NOMO-1 treated with DMSO at 0.1 percent for 48 hours (cell line): ENCODE data around the gene LGSN.
"Not testable (repeated sequence)": the region's sequence is repeated elsewhere in the genome, so short reads cannot be mapped to it uniquely, and the experiment has no call there.

Experiments
- DNase-seq: peaks from one replicate; lab custom pipeline; 2025; ENCODE audit not compliant: unreplicated experiment; lab: John Stamatoyannopoulos, UW

The LGSN gene

DNA sequence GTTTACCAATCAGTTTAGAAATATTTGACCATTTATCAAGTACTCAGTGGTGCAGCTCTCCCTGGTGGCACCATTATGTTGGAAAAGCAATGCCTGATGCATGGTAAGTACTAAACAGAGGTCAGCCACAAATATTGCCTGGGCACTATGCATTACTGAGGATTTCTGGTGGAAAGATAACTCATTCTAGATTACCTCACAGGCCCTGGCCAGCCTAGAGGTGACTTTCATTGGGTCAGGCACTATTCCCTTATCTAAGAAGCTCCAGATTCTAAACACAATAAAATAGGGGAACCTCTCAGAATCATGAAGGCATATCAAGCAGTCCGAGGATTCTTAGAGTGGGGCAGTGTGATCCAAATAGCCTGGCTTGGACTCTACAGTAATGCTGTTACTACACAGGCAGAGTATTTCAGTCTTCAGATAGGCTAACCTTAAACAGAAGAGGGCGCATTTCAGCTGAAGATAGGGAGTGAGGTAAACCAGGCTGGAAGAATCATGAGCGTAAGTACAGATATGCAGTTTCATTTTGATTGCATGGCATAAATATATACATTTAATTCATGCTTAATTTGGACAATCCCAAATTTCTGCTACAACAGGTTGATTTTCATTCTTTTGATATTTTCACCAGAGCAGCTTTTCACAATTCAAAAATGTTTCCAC is 12.1 kb downstream of the LGSN start:
- peak; percentile 77 for DNase-seq

DNA sequence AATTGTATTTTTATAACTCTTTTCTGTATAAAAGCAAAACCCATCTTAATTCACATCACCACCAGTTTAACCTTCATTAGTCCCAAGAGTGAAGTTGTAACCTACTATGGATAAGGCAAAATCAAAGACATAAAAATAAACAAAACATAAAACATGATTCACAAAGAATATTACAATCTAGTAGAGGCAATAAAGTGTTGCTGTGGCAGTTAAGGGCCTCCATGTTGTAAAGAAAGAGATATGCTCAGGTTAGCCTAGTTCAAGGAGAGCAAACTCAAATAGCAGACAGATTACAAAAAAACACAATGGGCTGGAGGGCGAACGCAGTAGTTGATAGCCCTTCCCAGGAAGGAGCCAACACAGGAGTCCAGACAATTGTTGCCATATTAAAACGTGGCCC is 13.4 kb downstream of the LGSN start:
- no peak for DNase-seq

DNA sequence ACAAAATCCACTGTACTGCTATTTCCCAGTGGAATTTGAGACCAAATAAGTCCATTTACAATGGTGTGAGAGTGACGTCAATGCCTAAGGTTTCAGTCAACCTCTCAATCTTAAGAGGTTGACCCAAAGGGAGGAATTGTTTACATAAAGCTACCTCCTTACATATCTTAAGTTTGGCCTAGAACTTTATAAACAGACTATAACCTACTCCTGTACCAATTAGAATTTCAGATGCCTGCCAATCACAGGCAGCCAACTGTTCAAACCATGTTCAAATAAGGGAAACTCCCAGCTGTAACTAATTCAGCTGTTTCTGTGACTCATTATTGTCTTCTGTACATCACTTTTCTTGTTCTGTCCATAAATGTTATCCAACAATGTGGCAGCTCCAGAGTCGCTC is 14.5 kb downstream of the LGSN start:
- DNase-seq: no peak

DNA sequence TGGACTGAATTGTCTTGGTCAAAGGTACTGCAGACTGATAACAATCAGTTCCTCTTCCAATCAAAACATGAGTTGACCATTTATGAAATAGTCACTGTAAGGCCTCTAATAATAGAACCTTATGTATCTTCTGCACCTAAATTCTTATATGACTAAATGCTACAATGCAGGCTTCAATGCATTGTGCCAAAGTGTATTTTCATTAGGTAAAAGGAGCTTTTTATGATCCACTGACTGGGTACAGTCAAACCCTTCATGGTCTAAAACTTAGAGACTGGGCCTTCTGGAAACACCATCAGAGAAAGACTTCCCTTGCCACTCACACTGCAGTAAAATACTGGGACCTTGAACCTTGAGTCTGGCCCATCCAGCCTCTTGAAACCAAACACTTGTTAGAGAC is 16.3 kb downstream of the LGSN start:
- no peak for DNase-seq

DNA sequence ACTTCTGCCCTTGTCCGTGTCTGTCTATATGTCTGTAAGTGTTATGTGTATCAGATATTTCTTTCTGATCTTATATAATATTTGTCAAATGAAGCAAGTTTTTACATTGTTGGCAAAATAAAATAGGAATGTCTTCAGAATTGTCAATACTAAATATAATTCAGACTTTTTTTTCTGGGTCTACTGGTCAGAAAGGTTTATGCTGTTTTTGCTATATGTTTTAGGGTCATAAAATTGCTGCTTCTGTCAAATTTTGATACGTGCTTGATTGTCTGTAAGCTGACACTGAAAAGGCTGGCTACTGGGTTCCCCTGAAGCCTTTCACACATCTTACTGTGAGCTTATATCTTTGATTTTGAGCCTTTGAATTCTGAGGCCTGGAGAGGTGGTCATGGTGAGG is 20.1 kb downstream of the LGSN start:
- DNase-seq: no peak

DNA sequence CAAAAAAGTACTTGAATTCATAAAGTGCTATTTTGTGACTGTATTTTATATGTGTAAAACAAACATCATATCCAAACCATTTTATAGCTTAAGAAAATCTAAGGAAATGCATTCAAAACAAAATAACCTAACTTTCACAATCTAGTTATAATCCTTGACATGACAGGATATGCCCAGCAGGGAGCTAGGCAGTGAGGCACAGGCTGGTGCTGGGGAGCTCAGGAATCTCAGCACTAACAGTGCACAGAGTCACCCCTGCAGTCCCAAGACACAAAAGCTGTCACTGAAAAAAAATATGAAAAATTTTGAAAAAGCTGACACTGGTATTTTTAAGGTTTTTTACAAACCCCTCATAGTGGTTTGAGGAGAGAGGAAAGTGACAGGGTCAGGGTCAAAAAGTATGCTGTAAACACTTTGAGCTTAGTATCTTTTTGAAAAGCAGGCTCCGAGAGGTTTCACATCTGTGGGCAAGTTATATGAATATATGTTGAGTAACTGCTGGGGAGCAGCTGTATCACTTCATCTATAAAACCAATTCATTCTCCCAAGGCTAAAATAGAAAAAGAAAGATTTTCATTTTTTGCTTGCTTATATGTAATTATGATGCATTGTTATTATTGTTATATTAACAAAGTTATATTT is 24.1 kb downstream of the LGSN start:
- no peak for DNase-seq

DNA sequence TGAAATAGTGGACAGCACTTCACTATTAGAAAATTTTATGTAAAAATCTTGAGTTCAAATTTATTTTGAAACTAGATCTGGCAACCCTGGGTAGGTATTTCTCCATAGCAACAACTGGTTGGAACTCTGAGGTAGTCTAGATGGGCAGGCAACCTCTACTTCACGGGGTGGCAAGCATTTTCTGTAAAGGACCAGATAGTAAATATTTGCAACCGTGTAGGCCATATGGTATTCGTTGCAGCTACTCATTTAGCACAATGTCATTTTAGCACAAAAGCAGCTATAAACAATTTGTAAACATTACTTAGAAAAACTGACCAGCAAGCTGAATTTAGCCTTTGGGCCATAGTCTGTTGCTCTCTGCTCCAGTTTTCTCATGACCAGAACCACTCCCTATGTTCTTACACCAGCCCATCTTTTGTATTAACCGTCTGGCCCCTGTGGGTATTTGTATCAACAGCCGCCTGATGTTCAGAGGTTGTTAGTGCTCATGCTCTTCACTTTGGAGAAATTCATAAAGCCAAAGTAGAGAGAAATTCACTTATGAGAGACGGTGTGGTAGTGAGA is 29.2 kb downstream of the LGSN start:
- DNase-seq: no peak

DNA sequence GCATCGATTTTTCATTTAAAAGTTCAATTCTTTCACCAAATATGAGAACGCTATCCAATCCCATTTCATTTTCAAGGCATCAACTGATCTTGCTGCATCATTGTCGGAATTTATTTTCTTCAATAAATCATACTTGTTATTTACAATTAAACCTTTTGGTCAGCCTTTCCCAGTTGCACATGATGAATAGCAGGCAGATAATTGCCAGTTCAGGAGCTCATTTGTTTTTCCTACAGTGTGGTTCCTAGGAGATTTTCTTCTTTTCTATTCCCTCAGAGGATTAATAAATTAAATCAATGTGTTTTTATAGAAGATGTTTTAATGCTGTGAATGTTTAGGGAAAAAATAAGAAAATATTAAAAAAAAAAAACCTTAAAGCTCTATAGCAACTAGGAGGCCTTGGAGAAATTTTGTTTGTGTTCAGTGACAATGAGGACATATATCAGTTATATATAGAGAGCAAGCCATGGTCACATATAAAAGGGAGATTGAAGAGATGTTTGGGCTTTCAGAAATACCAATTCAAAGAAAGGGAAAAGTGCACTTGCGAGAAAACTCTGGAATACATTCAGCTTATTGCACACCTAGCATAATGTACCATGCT is 30.4 kb downstream of the LGSN start:
- no peak for DNase-seq

DNA sequence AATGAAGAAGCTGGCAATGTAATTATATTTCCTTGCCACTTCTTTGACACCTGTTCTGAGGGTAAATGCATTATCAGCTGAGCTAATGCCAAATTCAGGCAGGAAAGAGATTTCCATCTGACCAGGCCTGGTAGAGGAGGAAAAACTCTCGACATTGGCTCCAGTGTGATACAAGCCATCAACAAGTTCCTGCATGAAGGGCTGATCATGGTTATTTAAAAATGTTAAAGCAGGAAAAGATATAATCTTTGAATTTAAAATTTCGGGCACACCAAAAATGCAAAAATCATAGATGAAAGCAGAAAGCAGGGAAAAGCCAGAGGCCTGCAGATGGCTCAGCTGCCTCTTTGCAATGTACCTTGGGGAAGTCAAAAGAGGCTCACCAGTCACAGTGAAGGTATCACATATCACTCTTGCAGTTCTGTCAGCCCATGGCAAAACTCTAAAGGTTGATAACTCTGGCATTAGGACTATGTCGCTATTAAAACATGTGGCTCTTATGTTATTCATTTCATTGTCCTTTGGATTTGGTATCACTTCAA is 39.1 kb downstream of the LGSN start:
- DNase-seq: no peak

DNA sequence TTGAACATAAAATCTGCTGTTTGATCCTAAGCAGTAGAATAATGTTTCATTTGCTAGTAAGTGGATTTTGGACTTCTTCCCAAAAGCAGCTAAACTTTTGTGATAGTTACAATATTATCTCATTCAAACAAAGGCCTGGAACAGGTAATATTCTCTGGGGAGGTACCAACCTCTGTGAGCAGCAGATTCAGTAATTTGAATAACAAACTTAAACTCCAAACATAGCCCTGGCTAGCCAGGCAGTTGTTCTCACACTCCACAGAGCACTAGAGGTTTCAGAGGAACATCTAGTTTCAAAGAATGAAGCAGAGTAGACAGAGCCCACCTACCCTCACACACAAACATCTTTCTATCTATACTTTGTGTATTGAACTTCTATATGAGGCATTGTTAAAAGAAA is 40.9 kb downstream of the LGSN start:
- DNase-seq: no peak

DNA sequence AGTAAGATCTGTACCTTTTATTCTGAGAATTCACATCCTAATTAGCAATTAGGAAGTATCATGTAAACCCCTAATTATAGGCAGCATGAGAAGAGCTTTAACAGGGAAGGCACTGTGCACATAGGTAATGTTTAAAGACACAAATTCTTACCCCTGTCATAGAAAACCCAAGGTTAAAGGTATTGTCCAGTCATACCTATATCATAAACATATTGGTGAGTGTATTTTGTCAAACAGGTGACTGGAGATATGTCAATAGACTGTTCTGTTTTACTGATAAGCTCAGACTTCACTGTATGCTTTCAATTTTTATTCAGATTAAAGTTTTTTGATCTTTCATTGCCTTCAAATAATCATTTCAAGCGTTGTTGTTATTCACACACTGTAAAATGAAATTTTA is 43.8 kb downstream of the LGSN start:
- no peak for DNase-seq

DNA sequence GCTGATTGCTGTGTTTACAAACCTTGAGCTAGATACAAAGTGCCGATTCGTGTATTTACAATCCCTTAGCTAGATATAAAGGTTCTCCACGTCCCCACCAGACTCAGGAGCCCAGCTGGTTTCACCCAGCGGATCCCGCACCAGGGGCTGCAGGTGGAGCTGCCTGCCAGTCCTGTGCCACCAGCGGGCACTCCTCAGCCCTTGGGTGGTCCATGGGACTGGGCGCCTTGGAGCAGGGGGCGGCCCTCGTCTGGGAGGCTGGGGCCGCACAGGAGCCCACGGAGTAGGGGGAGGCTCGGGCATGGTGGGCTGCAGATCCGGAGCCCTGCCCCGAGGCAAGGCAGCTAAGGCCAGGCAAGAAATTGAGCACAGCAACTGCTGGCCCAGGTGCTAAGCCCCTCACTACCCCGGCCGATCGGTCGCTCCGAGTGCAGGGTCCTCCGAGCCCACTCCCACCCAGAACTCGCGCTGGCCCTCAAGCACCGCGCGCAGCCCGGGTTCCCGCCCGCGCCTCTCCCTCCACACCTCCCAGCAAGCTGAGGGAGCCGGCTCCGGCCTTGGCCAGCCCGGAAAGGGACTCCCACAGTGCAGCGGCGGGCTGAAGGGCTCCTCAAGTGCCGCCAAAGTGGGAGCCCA is 44.9 kb downstream of the LGSN start:
- not testable (repeated sequence) for DNase-seq

DNA sequence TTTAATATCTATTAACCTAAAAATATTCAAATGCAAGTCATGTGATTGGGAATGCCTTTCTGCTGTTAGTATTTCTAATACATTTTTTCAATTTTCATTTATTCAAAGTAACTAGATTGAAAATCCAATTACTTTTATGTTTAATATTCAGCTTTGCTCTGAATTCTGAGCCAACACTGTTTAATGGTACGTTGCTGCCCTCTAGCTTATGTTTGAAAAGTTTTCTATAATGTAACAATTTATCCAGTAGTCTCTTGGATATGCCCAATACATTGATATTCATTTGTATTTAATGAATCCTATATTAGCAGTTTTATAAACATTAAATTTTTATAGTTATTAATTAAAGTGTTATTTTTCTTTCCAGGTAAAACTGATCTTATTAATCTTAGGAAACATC is 47.4 kb downstream of the LGSN start:
- DNase-seq: peak; percentile 33

DNA sequence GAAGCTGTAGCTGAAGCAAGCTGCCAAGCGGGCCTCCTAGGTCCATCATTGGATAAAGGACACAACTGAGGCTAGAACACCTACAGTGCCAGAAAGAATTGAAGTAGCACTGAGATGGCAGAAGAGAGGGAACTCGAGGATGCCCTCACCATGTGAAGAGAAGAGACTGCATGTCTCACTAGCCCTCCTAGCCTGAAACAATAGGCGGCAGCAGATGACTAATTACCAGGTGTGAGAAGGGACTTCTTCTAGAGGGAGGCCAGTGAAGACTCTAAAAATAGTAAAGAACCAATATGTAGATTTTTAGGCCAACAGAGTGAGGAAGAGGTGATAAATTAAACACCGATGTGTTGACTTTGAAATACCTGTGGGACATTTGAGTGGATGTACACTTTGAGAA is 50.3 kb downstream of the LGSN start:
- DNase-seq: no peak

DNA sequence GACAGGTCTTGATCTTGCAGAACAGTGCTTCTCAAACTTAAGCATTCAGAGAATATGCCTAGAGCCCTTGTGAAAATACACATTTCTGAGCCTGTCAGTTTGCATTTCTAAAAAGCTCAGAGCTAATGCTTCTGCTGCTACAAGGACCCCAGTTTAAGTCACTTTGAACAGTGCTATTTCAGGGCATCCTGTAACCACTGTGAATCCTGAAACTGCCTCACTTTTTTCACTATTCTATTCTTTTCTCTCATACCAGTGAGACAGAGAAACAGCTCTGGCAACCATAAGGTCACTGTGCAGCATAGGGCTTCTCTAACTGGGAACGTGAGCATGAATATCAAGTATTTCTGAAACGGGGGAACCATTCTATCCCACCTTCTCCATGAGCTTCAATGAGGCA is 51.2 kb downstream of the LGSN start:
- DNase-seq: no peak

DNA sequence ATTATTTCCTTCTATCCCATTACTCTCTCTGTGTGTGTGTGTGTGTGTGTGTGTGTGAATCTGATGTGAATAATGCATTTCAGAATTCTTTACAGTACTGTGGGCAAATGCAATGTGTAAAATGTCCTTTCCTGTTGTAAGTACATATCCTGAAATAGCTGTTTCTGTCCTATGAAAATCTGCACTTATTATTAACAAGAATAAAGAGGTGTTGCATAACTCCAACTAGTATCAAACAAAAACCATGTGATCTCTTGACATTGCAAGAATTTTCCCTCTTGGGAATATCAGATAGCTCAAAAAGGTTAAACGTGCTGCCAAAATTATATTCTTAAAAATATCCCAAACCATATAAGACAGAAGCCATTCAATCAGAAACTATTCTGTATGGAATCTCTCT is 52.0 kb downstream of the LGSN start:
- DNase-seq: no peak

DNA sequence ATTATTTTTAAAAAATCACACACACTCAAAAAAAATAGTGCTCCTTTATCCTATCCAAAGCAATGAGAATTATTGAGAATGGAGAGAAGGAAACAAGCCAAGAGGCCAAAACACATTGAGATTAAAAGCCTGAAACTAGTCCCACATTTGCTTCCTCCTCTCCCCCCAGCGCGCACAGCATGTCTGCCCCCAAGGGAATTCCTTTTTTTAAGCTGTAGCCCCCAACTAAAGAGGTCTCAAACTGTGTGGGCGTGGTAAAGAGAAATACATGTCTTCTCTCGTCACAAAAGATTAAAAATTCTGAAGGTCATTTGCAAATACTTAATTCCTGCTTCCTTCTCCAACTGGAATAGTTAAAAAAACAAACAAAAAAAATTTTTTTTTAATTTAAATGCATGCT is 52.7 kb downstream of the LGSN start:
- DNase-seq: no peak

DNA sequence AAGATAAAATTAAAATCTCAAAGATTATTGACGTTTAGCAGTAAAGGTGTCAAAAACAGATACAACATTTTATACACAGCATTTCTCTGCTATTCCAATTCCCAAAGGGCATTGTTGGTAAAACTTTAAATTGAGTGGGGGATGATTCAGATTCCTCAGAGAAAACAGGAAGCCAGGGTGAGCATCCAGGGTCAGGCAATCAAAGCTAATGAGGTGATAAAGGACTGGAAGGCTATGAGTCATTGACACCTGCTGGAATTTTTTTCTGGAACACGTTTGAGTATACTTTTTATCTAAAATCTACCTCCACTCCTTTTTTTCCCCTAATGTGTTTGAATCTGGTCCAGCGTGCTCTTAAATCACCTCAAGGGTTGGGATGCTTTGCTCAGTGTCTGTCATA is 56.3 kb downstream of the LGSN start:
- DNase-seq: no peak

DNA sequence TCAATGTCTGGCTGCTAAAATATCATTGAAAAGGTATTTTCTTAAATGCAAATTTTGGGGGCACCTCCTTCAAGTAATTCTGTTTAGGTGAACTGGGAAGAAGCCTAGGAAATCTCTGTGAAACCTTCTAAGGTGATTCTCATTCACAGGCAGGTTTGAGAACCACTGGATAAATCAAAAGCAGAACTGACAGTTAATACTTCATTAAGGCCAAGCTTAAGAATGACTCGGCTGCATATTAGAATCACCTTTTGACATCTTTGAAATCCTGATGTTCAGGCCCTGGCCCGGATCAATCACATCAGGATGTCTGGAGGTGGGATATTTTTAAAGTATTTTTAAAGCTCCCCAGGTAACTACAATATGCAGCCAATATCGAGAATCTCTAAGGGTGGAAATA is 58.0 kb downstream of the LGSN start:
- no peak for DNase-seq

DNA sequence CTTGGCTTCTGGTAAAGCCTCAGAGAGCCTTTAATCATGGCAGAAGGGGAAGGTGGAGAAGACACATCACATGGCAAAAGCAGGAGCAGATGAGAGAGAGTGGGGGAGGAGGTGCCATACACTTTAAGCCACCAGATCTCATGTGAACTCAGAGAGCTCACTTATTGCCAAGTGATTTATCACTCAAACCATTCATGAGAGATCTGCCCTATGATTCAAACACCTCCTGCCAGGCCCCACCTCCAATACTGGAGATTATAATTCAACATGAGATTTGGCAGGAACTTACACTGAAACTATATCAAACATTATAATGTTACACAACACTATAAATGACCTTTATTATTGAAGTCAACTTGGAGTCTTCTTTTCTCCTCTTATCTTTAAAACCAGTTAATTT is 60.6 kb downstream of the LGSN start:
- DNase-seq: no peak

DNA sequence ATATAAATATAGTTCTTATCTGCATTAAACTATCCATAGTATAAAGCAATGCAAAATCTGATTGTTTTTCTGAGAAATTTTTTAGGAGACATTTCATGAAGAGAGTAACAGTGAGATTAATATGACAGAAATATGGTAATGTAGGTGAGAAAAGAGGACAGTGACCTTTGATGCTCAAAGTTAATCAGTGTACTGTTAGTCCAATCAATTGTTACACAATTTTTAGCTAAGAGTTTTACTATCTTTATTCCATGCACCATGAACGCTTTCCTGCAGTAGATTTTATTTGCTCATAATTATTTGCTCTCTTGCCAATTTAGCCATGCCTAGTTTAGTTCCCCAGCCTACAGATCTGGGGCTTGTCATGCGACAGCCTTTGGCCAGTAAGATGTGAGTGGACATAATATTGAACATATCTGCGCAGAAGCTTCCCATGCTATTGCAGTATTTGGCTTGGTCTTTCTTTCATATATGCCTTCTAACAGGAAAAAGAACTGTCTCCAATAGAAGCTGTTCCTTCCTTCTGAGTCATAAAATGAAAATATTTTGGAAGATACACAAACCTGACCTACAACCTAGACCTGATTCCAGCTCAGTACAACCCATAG is 69.8 kb downstream of the LGSN start:
- DNase-seq: no peak
